ENCODE data around the gene HIF1A. TPM values are rescaled to one million over a fixed set of nuclear protein-coding genes. Genes with fewer than 3 reads are reported as not detected.

Gene HIF1A
- polyA plus RNA-seq, 4 donors: 19.5 to 50.5 (median 35.2) TPM

GRCh38 chr14:61681413-61681812 lies 13.9 kb upstream of the HIF1A start:
- WGBS, 3 donors: 85 to 92% (median 88%) methylated on average over 6 of the region's 6 CpGs
- Histone ChIP-seq H3K27ac (ENCODE audit: low read depth in 1 of 3, low read length in 2 of 3) (no peak overlapping the region), H3K36me3 (ENCODE audit: control insufficient read depth in 3 of 3, insufficient read depth in 2 of 3, low read depth in 1 of 3, low read length in 3 of 3) (no peaks in the 10 kb centered on the region), H3K9me3 (ENCODE audit: control insufficient read depth in 2 of 2, insufficient read depth in 1 of 2, low read depth in 1 of 2, low read length in 1 of 2) (no peaks in the 10 kb centered on the region), H3K4me3 (ENCODE audit: low read depth in 1 of 3, low read length in 3 of 3) (no peak overlapping the region), H3K4me1 (ENCODE audit: control insufficient read depth in 3 of 3, insufficient read depth in 2 of 3, low read depth in 1 of 3, low read length in 2 of 3) (no peaks in the 10 kb centered on the region), H3K27me3 (ENCODE audit: control insufficient read depth in 3 of 3, insufficient read depth in 3 of 3, low read length in 3 of 3) (no peaks in the 10 kb centered on the region)
- no peak for DNase-seq
- FAIRE-seq: no peak

DNA sequence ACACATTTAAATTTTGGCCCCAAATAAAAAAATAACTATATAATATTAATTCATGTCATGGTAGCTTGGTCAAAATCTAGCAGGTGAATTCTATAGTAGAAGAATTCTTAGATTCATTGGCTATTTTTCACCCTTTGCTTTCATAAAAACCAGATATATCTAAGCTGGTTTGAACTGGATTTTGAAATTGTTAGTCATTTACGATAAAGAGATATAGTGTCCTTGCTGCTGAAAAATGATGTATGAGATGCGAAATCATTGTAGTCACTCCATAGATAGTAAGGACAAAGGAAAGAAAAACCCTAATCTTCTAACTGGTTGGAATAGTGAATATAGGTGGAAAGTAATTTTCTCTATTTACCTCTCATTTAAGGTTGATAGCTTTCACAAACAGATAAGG lies 12.2 kb upstream of the HIF1A start:
- Histone ChIP-seq H3K36me3 (ENCODE audit: control insufficient read depth in 3 of 3, insufficient read depth in 2 of 3, low read depth in 1 of 3, low read length in 3 of 3) (no peaks in the 10 kb centered on the region), H3K27me3 (ENCODE audit: control insufficient read depth in 3 of 3, insufficient read depth in 3 of 3, low read length in 3 of 3) (no peaks in the 10 kb centered on the region), H3K4me1 (ENCODE audit: control insufficient read depth in 3 of 3, insufficient read depth in 2 of 3, low read depth in 1 of 3, low read length in 2 of 3) (no peaks in the 10 kb centered on the region), H3K9me3 (ENCODE audit: control insufficient read depth in 2 of 2, insufficient read depth in 1 of 2, low read depth in 1 of 2, low read length in 1 of 2) (no peaks in the 10 kb centered on the region), H3K4me3 (ENCODE audit: low read depth in 1 of 3, low read length in 3 of 3) (no peak overlapping the region), H3K27ac (ENCODE audit: low read depth in 1 of 3, low read length in 2 of 3) (no peak overlapping the region)
- no peak for FAIRE-seq
- DNase-seq: no peak
- WGBS, 3 donors: 90 to 93% (median 91%) methylated on average over 2 of the region's 2 CpGs

DNA sequence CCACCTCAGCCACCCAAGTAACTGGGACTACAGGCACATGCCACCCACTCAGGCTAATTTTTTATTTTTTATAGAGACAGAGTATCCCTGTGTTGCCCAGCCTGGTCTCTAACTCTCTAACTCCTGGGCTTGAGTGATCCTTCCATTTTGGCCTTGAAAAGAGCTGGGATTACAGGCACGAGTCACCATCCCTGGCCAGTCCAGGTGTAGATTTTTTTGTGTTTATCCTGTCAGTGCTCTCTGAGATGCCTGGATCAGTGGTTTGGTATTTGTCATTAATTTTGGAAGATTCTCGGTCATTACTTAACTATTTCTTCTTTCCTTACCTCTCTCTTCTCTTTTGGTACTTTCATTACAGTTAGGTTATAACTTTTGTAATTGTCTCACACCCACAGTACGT lies 5.3 kb upstream of the HIF1A start:
- FAIRE-seq: no peak
- 59 to 61% (median 60%) methylated on average over 3 of the region's 3 CpGs for WGBS, 3 donors

DNA sequence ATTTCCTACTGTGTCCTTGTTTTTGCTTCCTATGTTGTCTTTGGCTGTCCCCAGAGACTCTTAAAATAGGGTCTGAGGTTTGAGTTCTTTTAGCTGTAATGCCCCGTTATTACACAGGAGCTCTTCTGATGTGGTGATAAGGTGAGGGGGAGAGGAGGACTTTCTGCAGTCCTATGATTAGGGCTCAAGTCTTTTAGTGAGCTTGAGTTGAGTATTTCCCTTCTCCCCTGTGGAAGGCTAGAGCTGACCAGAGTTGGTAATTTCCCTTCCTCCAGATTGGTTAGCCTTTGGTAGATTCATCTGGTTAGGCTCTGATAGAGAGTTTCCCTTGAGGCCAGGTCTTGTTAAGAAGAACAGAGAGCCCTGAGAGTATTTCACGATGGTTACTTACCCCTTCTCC lies 4.3 kb upstream of the HIF1A start:
- Histone ChIP-seq H3K27ac (ENCODE audit: low read depth in 1 of 3, low read length in 2 of 3) (no peak overlapping the region), H3K36me3 (ENCODE audit: control insufficient read depth in 3 of 3, insufficient read depth in 2 of 3, low read depth in 1 of 3, low read length in 3 of 3) (no peaks in the 10 kb centered on the region), H3K9me3 (ENCODE audit: control insufficient read depth in 2 of 2, insufficient read depth in 1 of 2, low read depth in 1 of 2, low read length in 1 of 2) (peaks cover 0 to 3% of the 10 kb centered on the region in 2 donors), H3K4me3 (ENCODE audit: low read depth in 1 of 3, low read length in 3 of 3) (no peak overlapping the region), H3K4me1 (ENCODE audit: control insufficient read depth in 3 of 3, insufficient read depth in 2 of 3, low read depth in 1 of 3, low read length in 2 of 3) (no peaks in the 10 kb centered on the region), H3K27me3 (ENCODE audit: control insufficient read depth in 3 of 3, insufficient read depth in 3 of 3, low read length in 3 of 3) (no peaks in the 10 kb centered on the region)
- FAIRE-seq: no peak
- DNase-seq: no peak
- 69 to 83% (median 78%) methylated on average over 2 of the region's 2 CpGs for WGBS, 3 donors

More for the DNA sequence above, 5.3 kb upstream of the HIF1A start:
- Histone ChIP-seq H3K9me3 (ENCODE audit: control insufficient read depth in 2 of 2, insufficient read depth in 1 of 2, low read depth in 1 of 2, low read length in 1 of 2) (peaks cover 0 to 3% of the 10 kb centered on the region in 2 donors), H3K4me1 (ENCODE audit: control insufficient read depth in 3 of 3, insufficient read depth in 2 of 3, low read depth in 1 of 3, low read length in 2 of 3) (no peaks in the 10 kb centered on the region), H3K4me3 (ENCODE audit: low read depth in 1 of 3, low read length in 3 of 3) (no peak overlapping the region), H3K27ac (ENCODE audit: low read depth in 1 of 3, low read length in 2 of 3) (no peak overlapping the region), H3K27me3 (ENCODE audit: control insufficient read depth in 3 of 3, insufficient read depth in 3 of 3, low read length in 3 of 3) (no peaks in the 10 kb centered on the region), H3K36me3 (ENCODE audit: control insufficient read depth in 3 of 3, insufficient read depth in 2 of 3, low read depth in 1 of 3, low read length in 3 of 3) (no peaks in the 10 kb centered on the region)
- no peak for DNase-seq

DNA sequence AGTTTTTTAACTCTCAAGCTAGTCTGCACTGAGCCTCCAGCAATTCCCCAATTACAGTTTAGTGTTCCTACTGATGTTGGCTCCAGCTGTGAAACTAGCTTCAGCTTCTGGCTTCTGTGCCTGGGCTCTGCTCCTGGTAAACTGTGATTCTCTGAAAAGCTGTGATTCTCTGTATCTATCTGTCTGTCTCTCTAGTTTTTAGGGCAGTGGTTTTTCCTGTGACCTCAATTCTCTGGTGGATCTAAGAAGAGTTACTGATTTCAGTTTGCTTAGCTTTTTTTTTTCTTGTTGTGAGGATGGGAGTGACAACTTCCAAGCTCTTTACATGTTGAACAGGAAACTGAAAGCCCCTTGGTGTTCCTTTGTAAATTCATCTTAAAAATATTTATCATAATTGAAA lies 3.8 kb upstream of the HIF1A start:
- Histone ChIP-seq H3K4me1 (ENCODE audit: control insufficient read depth in 3 of 3, insufficient read depth in 2 of 3, low read depth in 1 of 3, low read length in 2 of 3) (no peaks in the 10 kb centered on the region), H3K4me3 (ENCODE audit: low read depth in 1 of 3, low read length in 3 of 3) (no peak overlapping the region), H3K27me3 (ENCODE audit: control insufficient read depth in 3 of 3, insufficient read depth in 3 of 3, low read length in 3 of 3) (no peaks in the 10 kb centered on the region), H3K36me3 (ENCODE audit: control insufficient read depth in 3 of 3, insufficient read depth in 2 of 3, low read depth in 1 of 3, low read length in 3 of 3) (no peaks in the 10 kb centered on the region), H3K27ac (ENCODE audit: low read depth in 1 of 3, low read length in 2 of 3) (no peak overlapping the region), H3K9me3 (ENCODE audit: control insufficient read depth in 2 of 2, insufficient read depth in 1 of 2, low read depth in 1 of 2, low read length in 1 of 2) (peaks cover 0 to 3% of the 10 kb centered on the region in 2 donors)
- DNase-seq (no peak), FAIRE-seq (no peak)

DNA sequence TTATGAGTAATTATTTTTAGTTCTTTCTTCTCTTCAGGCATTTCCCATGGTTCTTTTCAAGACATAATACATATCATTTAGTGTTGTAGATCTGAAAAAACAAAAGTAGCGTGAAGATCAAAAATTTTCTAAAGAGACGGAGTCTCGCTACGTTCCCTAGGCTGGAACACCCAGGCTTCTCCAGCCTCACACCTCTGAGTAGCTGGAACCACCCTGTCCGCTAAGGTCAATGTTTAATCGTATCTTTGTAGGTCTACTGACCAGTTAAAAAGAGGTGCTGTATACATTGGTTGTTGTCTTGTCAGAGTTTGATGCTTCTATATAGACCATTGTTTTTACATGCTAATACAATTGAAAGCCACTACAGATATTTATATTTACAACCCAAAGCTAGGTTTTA lies 1.3 kb upstream of the HIF1A start:
- no peak for FAIRE-seq
- no peak for DNase-seq
- Histone ChIP-seq H3K9me3 (ENCODE audit: control insufficient read depth in 2 of 2, insufficient read depth in 1 of 2, low read depth in 1 of 2, low read length in 1 of 2) (peaks cover 0 to 3% of the 10 kb centered on the region in 2 donors), H3K27me3 (ENCODE audit: control insufficient read depth in 3 of 3, insufficient read depth in 3 of 3, low read length in 3 of 3) (no peaks in the 10 kb centered on the region), H3K4me3 (ENCODE audit: low read depth in 1 of 3, low read length in 3 of 3) (no peak overlapping the region), H3K36me3 (ENCODE audit: control insufficient read depth in 3 of 3, insufficient read depth in 2 of 3, low read depth in 1 of 3, low read length in 3 of 3) (no peaks in the 10 kb centered on the region), H3K4me1 (ENCODE audit: control insufficient read depth in 3 of 3, insufficient read depth in 2 of 3, low read depth in 1 of 3, low read length in 2 of 3) (peaks cover 0 to 4% (median 3%) of the 10 kb centered on the region in 3 donors), H3K27ac (ENCODE audit: low read depth in 1 of 3, low read length in 2 of 3) (no peak overlapping the region)
- 87 to 95% (median 95%) methylated on average over 6 of the region's 6 CpGs for WGBS, 3 donors

- no peaks in the 10 kb centered on the region for H3K36me3 ChIP-seq (ENCODE audit: control insufficient read depth in 3 of 3, insufficient read depth in 2 of 3, low read depth in 1 of 3, low read length in 3 of 3)
- 0 to 1% (median 0%) methylated on average over 66 to 70 of the region's 70 CpGs for WGBS, 3 donors
- peaks cover 0 to 6% (median 4%) of the 10 kb centered on the region in 3 donors for H3K4me1 ChIP-seq (ENCODE audit: control insufficient read depth in 3 of 3, insufficient read depth in 2 of 3, low read depth in 1 of 3, low read length in 2 of 3)
- no peaks in the 10 kb centered on the region for H3K9me3 ChIP-seq (ENCODE audit: control insufficient read depth in 2 of 2, insufficient read depth in 1 of 2, low read depth in 1 of 2, low read length in 1 of 2)
- DNase-seq (peak; percentile 56 to 83), FAIRE-seq (no peak)
- peak overlapping the region; percentile 83 to 97 (median 92) for H3K4me3 ChIP-seq (ENCODE audit: low read depth in 1 of 3, low read length in 3 of 3)
- H3K27ac ChIP-seq (ENCODE audit: low read depth in 1 of 3, low read length in 2 of 3): peak overlapping the region; percentile 93 to 97 (median 95)
- no peaks in the 10 kb centered on the region for H3K27me3 ChIP-seq (ENCODE audit: control insufficient read depth in 3 of 3, insufficient read depth in 3 of 3, low read length in 3 of 3)
Observed at GRCh38 chr14:61695695-61696527, 598 bp downstream of the HIF1A start.

DNA sequence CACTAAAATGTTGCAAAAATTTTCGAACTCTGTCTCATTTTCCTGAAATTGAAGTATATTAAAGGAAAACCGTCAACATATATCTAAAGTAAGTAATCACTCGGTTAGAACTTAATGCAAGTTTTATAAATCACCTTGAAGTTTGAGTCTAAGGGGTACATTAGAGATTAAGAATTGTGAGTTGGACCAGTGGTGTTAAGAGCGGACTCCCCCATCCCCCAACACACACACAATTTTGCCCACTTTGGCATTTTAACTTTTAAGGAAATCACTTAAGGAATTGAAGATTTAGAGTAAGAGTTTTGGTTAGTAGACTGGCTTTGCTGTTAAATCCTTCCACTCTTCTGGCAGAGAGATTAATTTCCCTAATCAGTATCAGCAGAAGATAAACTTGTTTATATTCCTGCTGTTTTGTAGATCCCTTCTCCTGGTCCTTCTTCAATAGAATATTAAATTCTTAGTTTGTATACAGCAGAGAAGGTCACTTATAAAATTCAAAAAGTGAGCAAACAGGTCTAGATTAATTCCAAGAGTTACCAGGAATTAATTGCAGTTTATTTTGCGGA lies 1.5 kb downstream of the HIF1A start:
- Histone ChIP-seq H3K27me3 (ENCODE audit: control insufficient read depth in 3 of 3, insufficient read depth in 3 of 3, low read length in 3 of 3) (no peaks in the 10 kb centered on the region), H3K4me3 (ENCODE audit: low read depth in 1 of 3, low read length in 3 of 3) (peak overlapping the region in 2 of 3 donors; percentile 83 to 92), H3K4me1 (ENCODE audit: control insufficient read depth in 3 of 3, insufficient read depth in 2 of 3, low read depth in 1 of 3, low read length in 2 of 3) (peaks cover 0 to 6% (median 4%) of the 10 kb centered on the region in 3 donors), H3K9me3 (ENCODE audit: control insufficient read depth in 2 of 2, insufficient read depth in 1 of 2, low read depth in 1 of 2, low read length in 1 of 2) (no peaks in the 10 kb centered on the region), H3K36me3 (ENCODE audit: control insufficient read depth in 3 of 3, insufficient read depth in 2 of 3, low read depth in 1 of 3, low read length in 3 of 3) (no peaks in the 10 kb centered on the region), H3K27ac (ENCODE audit: low read depth in 1 of 3, low read length in 2 of 3) (peak overlapping the region in 2 of 3 donors; percentile 11 to 95)
- FAIRE-seq (no peak), DNase-seq (peak in 1 of 2 donors; percentile 9)
- 4 to 9% (median 4%) methylated on average over 5 of the region's 5 CpGs for WGBS, 3 donors
